Naive B cell (primary cell): ENCODE measurements around the gene GTF3A. TPM values are rescaled to one million over a fixed set of nuclear protein-coding genes. Genes with fewer than 3 reads are reported as not detected.

Experiments
- ATAC-seq, 2 donors: fragments of 150-1000 bp; cut with Tn5 transposase; 2 replicates each; pipeline ENCODE4 v1.10.0; 2021; ENCODE audit warnings: low read depth in 2 of 2, mild to moderate bottlenecking in 2 of 2, moderate library complexity in 2 of 2
- DNase-seq: peaks from one replicate; pipeline ENCODE4 v3.0.0; 2022
- H3K27ac Mint-ChIP-seq, 6 donors: one replicate each; pipeline ENCODE4 v1.8.0; 2020 to 2022; ENCODE audit warnings: mild to moderate bottlenecking in 6 of 6, mixed read lengths in 6 of 6, moderate library complexity in 5 of 6, inconsistent platforms in 2 of 6
- H3K27me3 Mint-ChIP-seq, 3 donors: one replicate each; pipeline ENCODE4 v1.8.0; 2021 to 2022; ENCODE audit warnings: mixed read lengths in 3 of 3, mild to moderate bottlenecking in 1 of 3
- H3K36me3 Mint-ChIP-seq, 2 donors: one replicate each; pipeline ENCODE4 v1.8.0; 2020 to 2022; ENCODE audit warnings: mixed read lengths in 2 of 2, inconsistent platforms in 1 of 2, mild to moderate bottlenecking in 1 of 2
- H3K4me1 Mint-ChIP-seq, 3 donors: one replicate each; pipeline ENCODE4 v1.8.0; 2020 to 2022; ENCODE audit warnings: mixed read lengths in 3 of 3, inconsistent platforms in 1 of 3, mild to moderate bottlenecking in 1 of 3, moderate library complexity in 1 of 3
- H3K4me3 Mint-ChIP-seq, 8 donors: one replicate each; pipeline ENCODE4 v1.8.0; 2020 to 2022; ENCODE audit warnings: mild to moderate bottlenecking in 8 of 8, mixed read lengths in 8 of 8, moderate library complexity in 8 of 8, inconsistent platforms in 2 of 8
- H3K9me3 Mint-ChIP-seq, 7 donors: one replicate each; pipeline ENCODE4 v1.8.0; 2020 to 2022; ENCODE audit warnings: mixed read lengths in 7 of 7, mild to moderate bottlenecking in 5 of 7, inconsistent platforms in 2 of 7, moderate library complexity in 1 of 7
- polyA plus RNA-seq, 6 donors: library from polyadenylated mRNA; unstranded; fragments of 300-500 nt; fragmentation: Illumina TruSeq; gene quantifications; one replicate each; pipeline ENCODE4 v1.2.3, GENCODE V29; 2021; ENCODE audit warnings: low read depth in 6 of 6

The GTF3A gene
- polyA plus RNA-seq, 6 donors from 2014 or later: 373 to 631 (median 487) TPM

DNA sequence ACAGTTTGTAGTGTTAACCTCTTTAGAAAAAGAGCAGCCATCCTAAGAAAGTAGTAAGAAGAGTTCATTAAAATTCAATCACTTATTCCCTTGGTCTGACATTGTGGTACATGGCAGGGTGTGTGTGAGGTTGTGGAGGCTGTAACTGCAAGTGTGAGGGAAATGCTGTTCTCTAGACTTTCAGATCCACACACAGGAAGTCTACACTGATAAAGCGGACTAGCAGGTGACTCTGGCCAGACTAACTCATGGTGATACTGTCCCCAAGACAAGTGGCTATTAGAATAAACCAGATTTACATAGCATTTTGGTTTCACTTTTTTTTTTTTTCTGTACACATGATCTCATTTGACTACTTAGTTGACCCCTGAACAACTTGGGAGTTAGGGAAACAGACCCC, 16.0 kb downstream of the GTF3A start:
- Mint-ChIP-seq H3K9me3 (peaks cover 0 to 2% (median 0%) of the 10 kb centered on the region in 7 donors), H3K36me3 (peaks cover 20 to 22% of the 10 kb centered on the region in 2 donors), H3K4me1 (peaks cover 43 to 47% (median 45%) of the 10 kb centered on the region in 3 donors), H3K27me3 (no peaks in the 10 kb centered on the region), H3K4me3 (peak overlapping the region in 3 of 8 donors; percentile 17 to 50 (median 46)), H3K27ac (peak overlapping the region in 3 of 6 donors; percentile 66 to 83 (median 71))
- ATAC-seq (no peak), DNase-seq (no peak)

- Mint-ChIP-seq H3K4me1 (peaks cover 48 to 64% (median 53%) of the 10 kb centered on the region in 3 donors), H3K36me3 (peaks cover 18% of the 10 kb centered on the region in 2 donors), H3K27ac (peak overlapping the region; percentile 47 to 93 (median 90)), H3K9me3 (no peaks in the 10 kb centered on the region), H3K27me3 (no peaks in the 10 kb centered on the region), H3K4me3 (peak overlapping the region; percentile 62 to 91 (median 84))
- DNase-seq (no peak), ATAC-seq (no peak)
These were observed 17.7 kb downstream of the GTF3A start for GRCh38 chr13:27442071-27442647.

DNA sequence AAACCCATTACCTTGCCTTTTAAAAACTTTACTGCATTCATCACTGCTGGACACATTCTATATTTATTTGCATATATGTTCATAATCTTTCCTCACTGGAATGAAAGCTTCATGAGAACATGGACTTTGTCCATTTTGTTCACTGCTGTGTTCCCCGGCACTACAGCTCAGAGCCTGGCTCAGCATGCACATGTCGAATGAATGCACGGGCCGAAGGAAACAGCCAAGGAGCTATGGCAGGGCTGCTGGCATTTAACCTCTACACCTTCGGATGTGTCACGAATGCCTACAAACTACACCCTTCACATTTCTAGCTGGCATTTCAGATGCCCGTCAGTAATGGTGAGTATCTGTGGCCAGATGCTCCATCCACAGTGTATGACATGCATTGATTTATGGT, 18.4 kb downstream of the GTF3A start:
- Mint-ChIP-seq H3K27ac (peak overlapping the region in 5 of 6 donors; percentile 47 to 93 (median 88)), H3K27me3 (no peaks in the 10 kb centered on the region), H3K4me1 (peaks cover 48 to 68% (median 53%) of the 10 kb centered on the region in 3 donors), H3K9me3 (no peaks in the 10 kb centered on the region), H3K4me3 (peak overlapping the region; percentile 62 to 91 (median 84)), H3K36me3 (peaks cover 11 to 12% of the 10 kb centered on the region in 2 donors)
- DNase-seq (no peak), ATAC-seq (no peak)

GRCh38 chr13:27446986-27447583, 22.7 kb downstream of the GTF3A start:
- Mint-ChIP-seq H3K27ac (peak overlapping the region; percentile 88 to 98 (median 96)), H3K4me1 (peaks cover 54 to 76% (median 54%) of the 10 kb centered on the region in 3 donors), H3K9me3 (peaks cover 0 to 3% (median 0%) of the 10 kb centered on the region in 7 donors), H3K36me3 (peaks cover 9 to 18% of the 10 kb centered on the region in 2 donors), H3K4me3 (peak overlapping the region; percentile 69 to 93 (median 81)), H3K27me3 (no peaks in the 10 kb centered on the region)
- DNase-seq (peak; percentile 79), ATAC-seq (peak; percentile 42 to 43)

- H3K27ac Mint-ChIP-seq: peak overlapping the region in 5 of 6 donors; percentile 42 to 95 (median 93)
- ATAC-seq (no peak), DNase-seq (no peak)
- H3K27me3 Mint-ChIP-seq: no peaks in the 10 kb centered on the region
- peaks cover 46 to 70% (median 49%) of the 10 kb centered on the region in 3 donors for H3K4me1 Mint-ChIP-seq
- peak overlapping the region in 7 of 8 donors; percentile 59 to 99 (median 93) for H3K4me3 Mint-ChIP-seq
- peaks cover 0 to 3% (median 0%) of the 10 kb centered on the region in 7 donors for H3K9me3 Mint-ChIP-seq
- peaks cover 6 to 9% of the 10 kb centered on the region in 2 donors for H3K36me3 Mint-ChIP-seq
These were observed 23.9 kb downstream of the GTF3A start for GRCh38 chr13:27448308-27448707.

GRCh38 chr13:27449081-27449603, 24.7 kb downstream of the GTF3A start:
- H3K9me3 Mint-ChIP-seq: peaks cover 0 to 3% (median 0%) of the 10 kb centered on the region in 7 donors
- H3K27me3 Mint-ChIP-seq: no peaks in the 10 kb centered on the region
- peaks cover 46 to 70% (median 49%) of the 10 kb centered on the region in 3 donors for H3K4me1 Mint-ChIP-seq
- ATAC-seq (no peak), DNase-seq (no peak)
- peak overlapping the region; percentile 93 to 97 (median 96) for H3K27ac Mint-ChIP-seq
- H3K4me3 Mint-ChIP-seq: peak overlapping the region; percentile 79 to 99 (median 96)
- H3K36me3 Mint-ChIP-seq: peaks cover 6 to 9% of the 10 kb centered on the region in 2 donors

DNA sequence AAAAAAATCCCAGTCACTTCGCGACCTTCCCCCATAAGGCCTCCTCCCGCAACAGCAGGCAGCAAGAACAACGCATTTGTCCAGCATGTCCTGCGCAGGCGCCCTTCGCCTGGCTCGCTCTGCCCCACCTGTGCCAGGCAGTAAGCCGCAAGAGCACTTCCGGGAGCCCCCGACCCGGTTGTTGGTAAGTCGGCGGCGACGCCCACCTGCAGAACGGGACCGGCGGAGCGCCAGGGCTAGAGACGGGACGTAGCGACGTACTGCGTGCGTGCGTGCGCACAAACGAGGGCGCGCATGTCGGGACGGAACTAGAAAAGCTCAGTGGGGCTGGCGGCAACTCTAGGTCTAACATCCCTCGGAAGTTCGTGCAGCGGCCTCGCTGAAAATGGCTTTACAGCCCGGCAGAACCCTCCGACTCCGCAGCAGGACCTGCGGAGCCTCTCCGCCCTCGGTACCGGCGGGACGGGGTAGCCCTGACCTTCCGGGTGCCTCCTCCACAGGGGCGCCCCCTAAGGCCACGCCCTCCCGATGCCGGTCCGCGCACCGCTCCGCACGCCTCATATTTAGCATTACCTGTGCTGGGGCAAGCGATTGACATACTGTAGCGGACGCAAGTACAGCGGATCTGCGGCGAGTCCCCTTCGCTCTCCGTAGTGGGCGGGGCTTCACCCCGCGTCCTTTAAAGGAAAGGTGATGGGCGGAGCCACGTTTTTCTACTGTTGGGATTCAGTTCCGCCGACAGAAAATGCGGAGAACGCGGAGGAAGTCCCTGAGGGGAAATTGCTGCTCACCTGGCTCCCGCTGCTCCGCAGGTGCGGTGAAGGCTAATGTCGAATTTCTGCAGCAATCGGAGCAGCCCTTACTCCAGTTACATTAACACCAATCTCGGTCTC, 25.8 kb downstream of the GTF3A start, which contains the start of gene MTIF3:
TSS of gene MTIF3 (minus strand) at position 629 of the 893 bp plus-strand sequence. CDS start 10,116 bp downstream, outside the sequence.
- Mint-ChIP-seq H3K4me1 (peaks cover 43 to 68% (median 49%) of the 10 kb centered on the region in 3 donors), H3K36me3 (peaks cover 6 to 9% of the 10 kb centered on the region in 2 donors), H3K9me3 (peaks cover 0 to 3% (median 0%) of the 10 kb centered on the region in 7 donors), H3K27ac (peak within 1 kb of the TSS; percentile 93 to 97 (median 96)), H3K4me3 (peak within 1 kb of the TSS; percentile 79 to 99 (median 96)), H3K27me3 (no peaks in the 10 kb centered on the region)
- ATAC-seq (peak; percentile 75 to 76), DNase-seq (peak; percentile 97)

DNA sequence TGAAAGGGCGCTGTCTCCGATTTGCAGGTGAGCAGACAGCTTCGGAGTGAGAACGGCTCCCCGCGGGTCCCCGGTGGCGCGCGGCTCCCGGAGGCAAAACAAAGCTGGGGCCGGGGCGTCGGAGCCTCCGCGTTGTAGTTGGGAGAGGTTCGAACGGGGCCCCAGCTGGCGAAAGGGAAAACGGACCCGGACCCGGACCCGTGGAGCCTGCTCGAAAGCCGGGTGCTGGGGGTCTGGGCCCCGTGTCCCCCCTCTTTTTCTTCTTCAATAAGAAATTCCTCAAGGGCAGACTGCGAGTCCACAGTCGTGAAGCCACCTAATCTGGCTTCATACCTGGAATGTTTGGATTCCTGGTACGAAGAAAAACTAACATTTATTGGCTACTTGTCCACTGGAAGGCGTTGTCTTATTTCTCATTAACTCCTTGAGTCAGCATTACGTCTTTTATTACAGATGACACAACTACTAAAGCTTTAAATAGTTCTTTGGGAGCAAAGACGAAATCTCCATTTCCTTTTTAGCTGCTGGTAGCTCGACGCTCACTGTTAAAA, 26.6 kb downstream of the GTF3A start:
- peak overlapping the region; percentile 93 to 97 (median 96) for H3K27ac Mint-ChIP-seq
- peak overlapping the region; percentile 79 to 99 (median 96) for H3K4me3 Mint-ChIP-seq
- DNase-seq (no peak), ATAC-seq (no peak)
- H3K36me3 Mint-ChIP-seq: peaks cover 6 to 9% of the 10 kb centered on the region in 2 donors
- peaks cover 41 to 68% (median 47%) of the 10 kb centered on the region in 3 donors for H3K4me1 Mint-ChIP-seq
- no peaks in the 10 kb centered on the region for H3K27me3 Mint-ChIP-seq
- H3K9me3 Mint-ChIP-seq: peaks cover 0 to 3% (median 0%) of the 10 kb centered on the region in 7 donors

DNA sequence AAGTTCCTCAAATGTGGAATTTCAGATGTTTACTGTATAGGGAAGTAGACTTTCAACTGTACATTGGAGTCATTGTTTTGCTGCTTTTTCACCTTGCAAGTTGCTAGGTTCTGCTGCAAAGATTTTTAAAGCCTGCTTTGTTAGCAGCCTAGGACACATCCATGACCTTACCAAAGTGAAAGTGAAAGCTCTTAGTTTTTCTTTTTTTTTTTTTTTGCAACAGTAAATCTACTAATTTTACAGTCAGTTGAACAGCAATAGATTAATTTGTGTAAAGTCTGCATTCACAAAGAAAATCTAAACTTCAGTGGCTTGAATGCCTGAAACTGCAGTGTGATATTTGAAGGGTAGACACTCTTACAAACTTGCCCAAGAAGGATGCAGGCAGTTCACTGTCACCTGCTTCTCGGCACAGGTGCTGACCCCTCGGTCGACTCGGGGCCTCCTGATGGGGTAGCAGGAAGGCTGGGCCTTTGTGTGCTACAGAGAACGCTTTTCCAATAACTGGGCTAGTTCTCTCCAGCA, 31.0 kb downstream of the GTF3A start:
- Mint-ChIP-seq H3K9me3 (peaks cover 0 to 2% (median 0%) of the 10 kb centered on the region in 7 donors), H3K27ac (peak overlapping the region; percentile 4 to 98 (median 83)), H3K36me3 (peaks cover 0 to 4% of the 10 kb centered on the region in 2 donors), H3K4me1 (peaks cover 16 to 31% (median 20%) of the 10 kb centered on the region in 3 donors), H3K27me3 (no peaks in the 10 kb centered on the region), H3K4me3 (peak overlapping the region; percentile 81 to 95 (median 90))
- ATAC-seq: no peak
- DNase-seq: peak; percentile 15

DNA sequence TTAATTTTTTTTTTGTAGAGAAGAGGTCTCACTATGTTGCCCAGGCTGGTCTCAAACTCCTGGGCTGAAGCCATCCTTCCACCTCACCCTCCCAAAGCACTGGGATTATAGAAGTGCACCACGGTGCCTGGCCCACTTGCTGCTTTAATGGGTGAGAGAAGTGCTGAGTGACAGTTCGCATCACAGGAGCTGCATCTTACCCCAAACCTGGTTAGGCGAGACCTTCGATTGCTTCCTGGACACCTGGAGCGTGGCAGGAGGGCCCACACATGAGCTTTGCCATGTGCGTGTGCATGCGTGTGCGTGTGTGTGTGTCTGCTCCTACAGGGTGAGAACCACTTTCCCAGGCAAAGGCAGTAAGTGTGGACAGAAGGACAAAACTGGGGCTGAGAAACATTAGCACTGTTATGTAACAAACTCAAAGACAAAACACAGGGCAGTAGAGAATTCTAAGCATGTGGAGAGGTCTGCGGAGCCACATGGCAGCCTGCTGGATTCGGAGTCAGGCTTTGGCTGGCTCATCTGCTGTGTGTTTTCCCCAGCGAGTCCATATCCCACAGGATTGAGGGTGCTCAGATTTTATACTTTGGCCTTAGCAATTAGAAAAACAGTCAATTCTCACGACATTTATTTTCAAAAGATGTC, 37.6 kb downstream of the GTF3A start:
- Mint-ChIP-seq H3K4me3 (peak overlapping the region in 1 of 8 donors; percentile 52), H3K9me3 (no peaks in the 10 kb centered on the region), H3K4me1 (peaks cover 4 to 12% (median 6%) of the 10 kb centered on the region in 3 donors), H3K27ac (peak overlapping the region in 1 of 6 donors; percentile 34), H3K36me3 (peaks cover 0 to 4% of the 10 kb centered on the region in 2 donors), H3K27me3 (no peaks in the 10 kb centered on the region)
- ATAC-seq (peak; percentile 85 to 89), DNase-seq (no peak)

- no peaks in the 10 kb centered on the region for H3K36me3 Mint-ChIP-seq
- H3K9me3 Mint-ChIP-seq: no peaks in the 10 kb centered on the region
- H3K4me3 Mint-ChIP-seq: no peak overlapping the region
- DNase-seq: no peak
- H3K4me1 Mint-ChIP-seq: peaks cover 4 to 12% (median 6%) of the 10 kb centered on the region in 3 donors
- ATAC-seq: no peak
- H3K27me3 Mint-ChIP-seq: no peaks in the 10 kb centered on the region
- H3K27ac Mint-ChIP-seq: peak overlapping the region in 1 of 6 donors; percentile 49
These were observed 39.1 kb downstream of the GTF3A start for GRCh38 chr13:27463500-27463899.

DNA sequence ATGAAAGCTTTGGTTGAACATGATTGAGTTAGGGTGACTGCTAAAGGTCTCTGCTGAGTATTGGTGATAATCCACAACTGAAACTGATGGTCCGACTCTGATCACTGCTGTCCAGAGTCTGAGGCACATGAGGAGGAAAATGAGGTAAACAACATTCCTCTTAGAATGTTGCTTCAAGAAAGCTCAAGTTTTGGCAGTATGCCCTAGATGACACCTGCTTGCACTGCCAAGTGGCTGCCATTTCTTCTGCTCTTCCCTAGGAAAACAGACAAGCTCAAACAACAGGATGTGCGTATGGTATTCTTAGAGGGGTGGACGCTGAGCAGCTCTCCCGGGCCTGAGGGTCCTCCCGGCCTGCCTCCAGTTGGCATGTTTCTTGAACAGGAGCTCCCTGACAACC, 41.2 kb downstream of the GTF3A start:
- Mint-ChIP-seq H3K4me3 (no peak overlapping the region), H3K9me3 (no peaks in the 10 kb centered on the region), H3K27ac (peak overlapping the region in 1 of 6 donors; percentile 42), H3K36me3 (no peaks in the 10 kb centered on the region), H3K4me1 (peaks cover 4 to 12% (median 6%) of the 10 kb centered on the region in 3 donors), H3K27me3 (no peaks in the 10 kb centered on the region)
- DNase-seq (no peak), ATAC-seq (no peak)
